Measurements from ENCODE around the gene UGDH.

- TF ChIP-seq CTCF (optimal IDR thresholded peaks at IDR 0.05 in 1 of 3, IDR thresholded peaks at IDR 0.05 in 1 of 3, conservative IDR thresholded peaks at IDR 0.05 in 1 of 3; ENCODE audit: extremely low read depth in 1 of 3, insufficient read depth in 2 of 3, low read length in 3 of 3) (no peak), EZH2 (IDR thresholded peaks at IDR 0.05; ENCODE audit: low read length) (no peak)
Observed at GRCh38 chr4:39486221-39486804, 40.9 kb downstream of the UGDH start.
